Colonic mucosa (tissue), 4 donors: ENCODE measurements around the gene FXYD5. TPM values are rescaled to one million over a fixed set of nuclear protein-coding genes. Genes with fewer than 3 reads are reported as not detected.

Experiments used
- DNase-seq: peaks from one replicate; pipeline ENCODE4 v3.0.0-alpha.2; 2020
- H3K27ac ChIP-seq: fragments of 200-600 bp; one replicate; pipeline ENCODE4 v1.8.0; 2021
- H3K27me3 ChIP-seq: fragments of 200-600 bp; one replicate; pipeline ENCODE4 v1.8.0; 2021
- H3K36me3 ChIP-seq: fragments of 200-600 bp; one replicate; pipeline ENCODE4 v1.8.0; 2021
- H3K4me1 ChIP-seq: fragments of 200-600 bp; one replicate; pipeline ENCODE4 v1.8.0; 2021; ENCODE audit warnings: mild to moderate bottlenecking
- H3K4me3 ChIP-seq: fragments of 200-600 bp; one replicate; pipeline ENCODE4 v1.8.0; 2021
- H3K9ac ChIP-seq, 2 donors: one replicate each; pipeline ENCODE4 v1.7.0; 2013; ENCODE audit warnings: control low read depth in 2 of 2, low read depth in 2 of 2, low read length in 2 of 2
- H3K9me3 ChIP-seq: fragments of 200-600 bp; one replicate; pipeline ENCODE4 v1.8.0; 2021
- intact Hi-C: fragments of 100-400 bp; cut with DNase I; formaldehyde crosslinking; loops from one replicate; pipeline ENCODE4 v1.14.1; 2022
- total RNA-seq, 2 donors: library from RNA; stranded (reverse); fragmentation: NEBNext Ultra II Directional in 1 of 2; extraction: Animal tissue kit (Norgen Biotek cat#: 25700) in 1 of 2; gene quantifications; one replicate each; pipeline ENCODE4 v1.2.1, GENCODE V29; 2021
- TF ChIP-seq, protein P1 (sequence below): fragments of 200-600 bp; IDR thresholded peaks from one replicate; pipeline ENCODE4 v1.8.0; 2022; ENCODE audit warnings: antibody characterized with exemption, mild to moderate bottlenecking
- donor health status: healthy.
- donor health status: DM: no; HTN: no; CAD: no.
- donor health status: DM: no; HTN: no; CAD: no.

Gene FXYD5
- total RNA-seq, 2 donors from 2014 or later: 20.3 to 23.6 TPM

DNA sequence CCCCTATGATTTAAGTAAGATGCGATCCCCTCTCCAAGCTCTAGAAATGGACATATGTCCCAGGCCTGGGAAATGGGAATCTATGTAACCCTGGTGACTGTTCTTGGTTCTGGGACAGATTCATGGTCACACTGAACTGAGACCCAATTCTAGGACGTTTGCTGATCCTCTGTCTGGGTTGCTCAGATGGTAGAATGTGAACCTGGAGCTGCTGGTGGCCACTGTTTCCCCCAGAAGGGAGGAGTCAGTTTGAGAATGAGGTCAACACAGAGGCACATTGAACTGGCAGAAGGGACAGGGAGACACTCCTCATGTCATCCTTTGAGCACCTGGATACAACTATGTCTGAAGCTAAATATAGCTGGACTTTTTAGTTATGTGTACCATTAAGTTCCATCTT lies 44.9 kb downstream of the FXYD5 start:
- no peak for DNase-seq
- TF ChIP-seq, protein P1, sequence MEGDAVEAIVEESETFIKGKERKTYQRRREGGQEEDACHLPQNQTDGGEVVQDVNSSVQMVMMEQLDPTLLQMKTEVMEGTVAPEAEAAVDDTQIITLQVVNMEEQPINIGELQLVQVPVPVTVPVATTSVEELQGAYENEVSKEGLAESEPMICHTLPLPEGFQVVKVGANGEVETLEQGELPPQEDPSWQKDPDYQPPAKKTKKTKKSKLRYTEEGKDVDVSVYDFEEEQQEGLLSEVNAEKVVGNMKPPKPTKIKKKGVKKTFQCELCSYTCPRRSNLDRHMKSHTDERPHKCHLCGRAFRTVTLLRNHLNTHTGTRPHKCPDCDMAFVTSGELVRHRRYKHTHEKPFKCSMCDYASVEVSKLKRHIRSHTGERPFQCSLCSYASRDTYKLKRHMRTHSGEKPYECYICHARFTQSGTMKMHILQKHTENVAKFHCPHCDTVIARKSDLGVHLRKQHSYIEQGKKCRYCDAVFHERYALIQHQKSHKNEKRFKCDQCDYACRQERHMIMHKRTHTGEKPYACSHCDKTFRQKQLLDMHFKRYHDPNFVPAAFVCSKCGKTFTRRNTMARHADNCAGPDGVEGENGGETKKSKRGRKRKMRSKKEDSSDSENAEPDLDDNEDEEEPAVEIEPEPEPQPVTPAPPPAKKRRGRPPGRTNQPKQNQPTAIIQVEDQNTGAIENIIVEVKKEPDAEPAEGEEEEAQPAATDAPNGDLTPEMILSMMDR: no peak
- Histone ChIP-seq H3K27me3 (no peaks in the 10 kb centered on the region), H3K9ac (no peak overlapping the region), H3K9me3 (no peaks in the 10 kb centered on the region), H3K4me1 (no peaks in the 10 kb centered on the region), H3K27ac (no peak overlapping the region), H3K36me3 (no peaks in the 10 kb centered on the region), H3K4me3 (no peak overlapping the region)
- intact Hi-C loops: no loop called here

DNA sequence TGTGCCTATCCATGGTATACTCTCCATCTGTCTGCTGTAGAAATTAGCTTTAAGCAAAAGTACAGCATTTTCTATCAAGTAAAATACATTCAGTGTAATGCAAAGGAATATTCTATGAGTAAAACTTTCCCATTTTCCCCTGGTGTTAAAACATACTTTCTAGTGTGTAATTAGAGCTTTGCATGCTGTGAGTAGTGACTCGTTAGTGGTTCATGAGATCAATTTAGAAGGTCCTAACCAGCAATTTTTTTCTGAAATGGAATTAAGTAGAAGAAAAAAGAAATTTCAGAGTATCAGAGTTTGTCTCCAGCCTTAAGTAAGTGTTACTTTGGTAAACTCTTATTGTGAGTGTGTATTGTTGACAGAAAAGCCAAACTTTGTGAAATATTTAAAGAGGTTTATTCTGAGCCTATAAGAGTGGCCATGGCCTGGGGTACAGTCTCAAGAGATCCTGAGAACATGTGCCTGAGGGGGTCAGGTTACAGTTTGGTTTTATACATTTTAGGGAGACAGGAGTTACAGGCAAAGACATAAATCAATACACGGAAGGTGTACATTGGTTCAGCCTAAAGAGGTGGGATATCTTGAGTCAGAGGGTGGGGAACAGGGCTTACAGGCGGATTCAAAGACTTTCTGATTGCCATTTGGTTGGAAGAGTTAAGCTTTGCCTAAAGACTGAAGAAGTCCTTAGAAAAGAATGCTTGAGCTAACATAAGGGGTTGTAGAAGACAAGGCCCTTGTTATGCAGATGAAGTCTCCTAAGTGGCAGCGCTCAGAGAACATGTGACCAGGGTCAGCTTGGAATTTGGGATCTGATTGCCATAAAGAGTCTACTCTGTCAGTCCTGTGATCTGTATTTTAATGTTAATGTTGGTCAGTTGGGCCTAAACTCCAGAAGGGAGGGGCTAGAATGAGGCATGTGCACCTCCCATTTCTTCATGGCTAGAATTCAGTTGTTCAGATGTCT lies 48.5 kb downstream of the FXYD5 start:
- no peak for DNase-seq
- intact Hi-C loops: no loop called here
- H3K36me3 ChIP-seq: no peaks in the 10 kb centered on the region
- H3K27ac ChIP-seq: no peak overlapping the region
- no peaks in the 10 kb centered on the region for H3K27me3 ChIP-seq
- no peaks in the 10 kb centered on the region for H3K9me3 ChIP-seq
- H3K9ac ChIP-seq: no peak overlapping the region
- TF ChIP-seq, protein P1: no peak
- no peak overlapping the region for H3K4me3 ChIP-seq
- H3K4me1 ChIP-seq: no peaks in the 10 kb centered on the region

DNA sequence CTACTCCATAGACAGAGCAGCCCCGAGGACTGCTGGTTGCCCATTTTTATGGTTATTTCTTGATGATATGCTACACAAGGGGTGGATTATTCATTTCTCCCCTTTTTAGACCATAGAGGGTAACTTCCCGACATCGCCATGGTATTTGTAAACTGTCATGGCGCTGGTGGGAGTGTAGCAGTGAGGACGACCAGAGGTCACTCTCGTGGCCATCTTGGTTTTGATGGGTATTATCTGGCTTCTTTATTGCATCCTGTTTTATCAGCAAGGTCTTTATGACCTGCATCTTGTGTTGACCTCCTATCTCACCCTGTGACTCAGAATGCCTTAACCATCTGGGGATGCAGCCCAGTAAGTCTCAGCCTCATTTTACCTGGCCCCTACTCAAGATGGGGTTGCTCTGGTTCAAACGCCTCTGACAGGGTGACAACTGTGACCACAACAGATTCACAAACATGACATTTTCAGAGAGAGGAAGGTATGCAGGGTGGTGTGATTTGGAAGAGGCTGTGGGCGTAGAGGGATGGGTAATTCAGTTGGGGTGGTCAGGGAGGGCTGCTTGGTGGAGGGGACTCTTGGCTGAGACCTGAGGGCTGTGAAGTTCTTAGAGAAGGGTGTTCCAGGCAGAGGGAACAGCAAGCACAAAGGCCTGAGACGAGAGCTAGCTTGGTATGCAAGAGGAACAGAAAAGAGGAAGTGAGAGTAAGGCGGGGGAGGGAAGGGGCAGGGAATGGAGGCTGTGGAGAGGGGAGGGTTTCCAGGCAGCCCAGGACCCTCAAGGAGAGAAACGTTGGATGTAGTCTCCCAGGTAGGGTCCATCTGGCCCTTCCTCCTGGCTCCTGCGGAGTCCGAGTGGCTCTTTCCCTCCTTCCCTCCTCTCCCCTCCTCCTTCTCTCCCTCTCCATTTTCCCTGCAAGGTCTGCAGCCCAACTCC lies 50.5 kb downstream of the FXYD5 start:
- intact Hi-C loops: no loop called here
- no peaks in the 10 kb centered on the region for H3K27me3 ChIP-seq
- peak overlapping the region; percentile 32 for H3K27ac ChIP-seq
- H3K36me3 ChIP-seq: no peaks in the 10 kb centered on the region
- DNase-seq: peak; percentile 39
- H3K9me3 ChIP-seq: no peaks in the 10 kb centered on the region
- no peaks in the 10 kb centered on the region for H3K4me1 ChIP-seq
- TF ChIP-seq, protein P1: no peak
- H3K9ac ChIP-seq: peak overlapping the region in 1 of 2 donors; percentile 15
- no peak overlapping the region for H3K4me3 ChIP-seq

DNA sequence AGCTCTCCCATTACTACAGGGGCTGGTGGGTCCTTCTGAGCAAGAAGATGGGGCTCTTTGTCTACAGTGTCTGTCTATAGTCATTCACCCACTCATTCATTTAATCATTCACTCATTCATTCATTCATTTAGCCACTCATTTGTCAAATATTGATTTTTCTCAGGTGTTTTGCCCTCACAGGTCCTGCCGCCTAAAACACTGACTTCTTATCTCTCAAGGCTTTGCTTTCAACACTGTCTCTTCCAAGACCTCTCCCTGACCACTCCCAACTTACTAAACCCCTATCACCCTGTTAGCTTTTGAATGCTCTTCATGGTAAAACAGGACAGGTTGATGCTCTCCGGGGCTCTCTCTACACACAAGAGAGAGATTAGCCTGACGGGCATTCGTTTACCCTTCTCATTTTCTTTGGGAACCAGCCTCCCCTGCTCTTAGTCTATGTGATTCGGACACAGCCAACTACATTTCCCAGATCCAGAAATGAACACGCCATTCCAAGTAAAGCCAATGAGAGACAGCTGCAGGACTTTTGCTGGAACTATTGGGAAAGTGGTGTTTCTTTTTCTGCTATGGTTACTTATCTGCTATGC lies 51.3 kb downstream of the FXYD5 start:
- Histone ChIP-seq H3K4me1 (no peaks in the 10 kb centered on the region), H3K36me3 (no peaks in the 10 kb centered on the region), H3K27me3 (no peaks in the 10 kb centered on the region), H3K4me3 (no peak overlapping the region), H3K9ac (peak overlapping the region in 1 of 2 donors; percentile 15), H3K27ac (peak overlapping the region; percentile 32), H3K9me3 (no peaks in the 10 kb centered on the region)
- intact Hi-C loops: no loop called here
- DNase-seq: no peak
- TF ChIP-seq, protein P1: no peak

DNA sequence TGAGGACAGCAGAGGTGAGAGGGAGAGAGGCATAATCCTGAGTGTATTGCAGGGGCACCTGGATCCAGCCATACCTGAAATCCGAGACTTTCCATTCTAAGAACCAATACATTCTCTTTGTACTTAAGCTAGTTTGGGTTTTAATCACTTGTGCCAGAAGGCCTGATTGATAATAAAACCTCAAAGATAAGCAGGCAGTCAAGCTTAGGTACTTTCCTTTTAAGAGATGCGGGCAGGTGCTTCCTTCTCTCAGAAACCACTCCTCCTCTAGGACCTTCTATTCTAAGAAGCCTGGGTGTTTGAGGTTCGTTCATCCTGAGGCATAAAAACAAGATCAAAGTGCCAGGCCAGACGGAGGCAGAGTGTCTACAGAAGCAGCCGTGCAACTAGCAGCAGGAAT lies 51.8 kb downstream of the FXYD5 start:
- intact Hi-C loops: no loop called here
- Histone ChIP-seq H3K4me1 (no peaks in the 10 kb centered on the region), H3K27me3 (no peaks in the 10 kb centered on the region), H3K36me3 (no peaks in the 10 kb centered on the region), H3K9me3 (no peaks in the 10 kb centered on the region), H3K27ac (peak overlapping the region; percentile 32), H3K4me3 (no peak overlapping the region), H3K9ac (no peak overlapping the region)
- TF ChIP-seq, protein P1: no peak
- DNase-seq: no peak
